Neuron (in vitro differentiated cells): Measurements from ENCODE around the gene ODF2.

Experiments used
- H2AFZ ChIP-seq: one replicate; pipeline ENCODE4 v1.6.1; 2013; ENCODE audit warnings: low read depth, mild to moderate bottlenecking, inconsistent platforms, low read length, moderate library complexity
- H3K27me3 ChIP-seq: one replicate; pipeline ENCODE4 v1.6.1; 2013; ENCODE audit warnings: low read length; ENCODE audit not compliant: insufficient read depth
- H3K36me3 ChIP-seq: one replicate; pipeline ENCODE4 v1.6.1; 2013; ENCODE audit warnings: low read length; ENCODE audit not compliant: insufficient read depth
- H3K4me1 ChIP-seq: one replicate; pipeline ENCODE4 v1.6.1; 2013; ENCODE audit warnings: low read length; ENCODE audit not compliant: insufficient read depth
- H3K4me3 ChIP-seq: 2 replicates; pipeline ENCODE4 v1.5.1; 2013; ENCODE audit warnings: mild to moderate bottlenecking, low read length, moderate library complexity
- H3K9me3 ChIP-seq: one replicate; pipeline ENCODE4 v1.6.1; 2013; ENCODE audit warnings: low read length

ODF2 gene

DNA sequence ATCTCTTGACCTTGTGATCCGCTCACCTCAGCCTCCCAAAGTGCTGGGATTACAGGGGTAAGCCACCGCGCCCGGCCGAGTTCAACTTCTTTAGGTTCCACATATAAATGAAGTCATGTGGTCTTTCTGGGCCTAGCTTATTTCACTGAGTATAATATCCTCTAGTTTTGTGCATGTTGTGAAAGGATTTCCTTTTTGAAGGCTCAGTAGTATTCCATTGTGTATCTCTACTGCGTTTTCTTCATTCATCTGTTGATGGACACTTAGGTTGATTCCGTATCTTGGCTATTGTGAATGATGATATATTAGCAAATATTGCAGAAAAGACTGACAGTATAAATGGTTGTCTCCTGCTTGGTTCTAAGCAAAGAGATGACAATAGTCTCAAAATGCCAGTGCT lies 20.1 kb downstream of the ODF2 start:
- Histone ChIP-seq H2AFZ (no peak overlapping the region), H3K4me1 (no peaks in the 10 kb centered on the region), H3K27me3 (no peaks in the 10 kb centered on the region), H3K36me3 (peaks cover 54% of the 10 kb centered on the region), H3K4me3 (no peak overlapping the region), H3K9me3 (no peaks in the 10 kb centered on the region)

DNA sequence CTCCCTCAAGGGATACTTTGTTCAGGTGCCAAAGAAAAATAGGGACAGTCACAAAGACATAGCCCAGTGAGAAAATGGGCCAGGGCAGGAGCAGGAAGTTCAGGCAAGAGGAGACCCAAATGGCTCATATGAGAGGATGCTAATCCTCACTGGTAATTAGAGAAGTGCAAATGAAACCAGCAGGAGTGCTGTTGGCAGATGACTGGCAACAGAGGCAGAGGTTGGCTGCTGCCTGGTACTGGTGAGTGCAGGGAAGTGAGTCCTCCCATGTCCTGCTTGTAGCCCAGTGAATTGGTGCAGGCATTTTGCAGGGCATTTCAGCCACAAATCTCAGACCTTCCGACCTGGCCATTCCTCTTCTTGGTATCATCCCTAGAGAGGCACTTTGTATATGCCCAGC lies 23.5 kb downstream of the ODF2 start:
- peaks cover 59% of the 10 kb centered on the region for H3K36me3 ChIP-seq

GRCh38 chr9:128481561-128481960 lies 25.8 kb downstream of the ODF2 start:
- H3K36me3 ChIP-seq = peaks cover 67% of the 10 kb centered on the region
- no peaks in the 10 kb centered on the region for H3K27me3 ChIP-seq
- no peak overlapping the region for H3K4me3 ChIP-seq
- no peak overlapping the region for H2AFZ ChIP-seq
- H3K4me1 ChIP-seq = no peaks in the 10 kb centered on the region
- no peaks in the 10 kb centered on the region for H3K9me3 ChIP-seq

More for the DNA sequence above, 23.5 kb downstream of the ODF2 start:
- Histone ChIP-seq H3K9me3 (no peaks in the 10 kb centered on the region), H3K27me3 (no peaks in the 10 kb centered on the region), H2AFZ (no peak overlapping the region), H3K4me3 (no peak overlapping the region), H3K4me1 (no peaks in the 10 kb centered on the region)

DNA sequence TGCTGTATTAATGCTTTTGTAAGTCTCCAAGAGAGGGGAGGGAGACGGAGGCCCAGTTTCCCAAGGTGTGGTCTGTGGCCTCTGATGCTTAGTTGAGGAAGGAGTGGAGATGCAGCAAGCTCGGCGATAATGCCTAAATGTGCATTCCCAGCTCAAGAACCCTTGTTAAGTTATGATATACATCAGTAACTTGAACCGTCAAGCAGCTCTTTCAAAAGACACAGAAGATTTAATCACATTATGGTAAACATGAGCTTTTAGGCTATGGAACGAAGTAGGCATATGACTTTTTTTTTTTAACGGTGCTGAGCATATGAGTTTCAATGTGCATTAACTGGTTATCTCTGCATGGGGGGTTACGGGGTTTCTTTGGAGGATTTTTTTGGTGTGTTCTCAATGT lies 26.4 kb downstream of the ODF2 start:
- Histone ChIP-seq H3K4me3 (no peak overlapping the region), H3K27me3 (no peaks in the 10 kb centered on the region), H3K36me3 (peaks cover 73% of the 10 kb centered on the region), H3K9me3 (no peaks in the 10 kb centered on the region), H2AFZ (no peak overlapping the region), H3K4me1 (no peaks in the 10 kb centered on the region)

DNA sequence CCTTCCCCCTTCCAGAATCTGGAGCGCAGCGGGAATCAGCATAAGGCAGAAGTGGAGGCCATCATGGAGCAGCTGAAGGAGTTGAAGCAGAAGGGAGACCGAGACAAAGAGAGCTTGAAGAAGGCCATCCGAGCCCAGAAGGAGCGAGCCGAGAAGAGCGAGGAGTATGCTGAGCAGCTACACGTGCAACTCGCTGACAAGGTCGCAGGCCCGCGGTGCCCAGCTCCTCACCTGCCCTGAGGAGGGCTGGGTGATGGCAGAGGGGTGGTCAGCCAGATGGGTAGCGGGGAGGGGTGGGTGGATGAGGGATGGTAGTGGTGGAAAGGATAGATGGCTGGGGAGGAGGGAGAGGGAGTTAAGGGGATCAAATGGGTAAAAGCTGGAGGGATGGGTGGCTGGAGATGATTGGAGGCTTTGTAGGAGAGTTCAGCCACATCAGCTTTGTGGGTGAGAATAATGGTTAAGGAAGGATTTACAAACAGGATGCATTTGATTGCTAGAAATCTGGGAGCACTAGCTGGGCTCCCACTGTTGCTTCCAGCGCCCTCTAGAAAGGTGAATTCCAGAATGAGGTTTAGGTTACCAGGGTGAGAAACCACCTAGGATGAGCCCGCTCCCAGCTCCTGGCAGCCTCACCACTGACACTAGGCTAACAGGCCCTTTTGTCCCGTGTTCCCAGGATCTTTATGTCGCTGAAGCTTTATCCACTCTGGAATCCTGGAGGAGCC lies 29.0 kb downstream of the ODF2 start:
- no peaks in the 10 kb centered on the region for H3K4me1 ChIP-seq
- no peak overlapping the region for H2AFZ ChIP-seq
- peaks cover 83% of the 10 kb centered on the region for H3K36me3 ChIP-seq
- no peaks in the 10 kb centered on the region for H3K9me3 ChIP-seq
- no peaks in the 10 kb centered on the region for H3K27me3 ChIP-seq
- H3K4me3 ChIP-seq = no peak overlapping the region

DNA sequence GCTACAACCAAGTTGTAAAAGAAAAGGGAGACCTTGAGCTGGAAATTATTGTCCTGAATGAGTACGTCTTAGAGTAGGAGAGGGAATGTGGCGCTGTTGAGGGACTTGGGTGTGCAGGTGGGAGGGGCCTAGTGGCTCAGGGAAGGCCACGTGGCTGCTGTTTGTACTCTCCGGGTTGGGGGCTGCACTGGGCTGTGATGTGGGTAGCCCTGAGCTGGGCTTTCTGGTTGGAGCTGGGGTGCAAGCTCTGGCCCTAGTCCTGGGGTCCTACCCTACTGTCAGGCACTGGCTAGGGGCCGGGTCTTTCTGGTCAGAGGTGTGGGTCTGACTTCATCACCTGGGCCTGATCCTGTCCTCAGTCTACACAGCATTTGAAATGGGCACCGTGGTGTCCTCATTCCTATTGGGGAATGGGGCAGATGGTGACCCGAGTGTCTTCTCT lies 29.6 kb downstream of the ODF2 start:
- Histone ChIP-seq H3K4me3 (no peak overlapping the region), H3K27me3 (no peaks in the 10 kb centered on the region), H2AFZ (no peak overlapping the region), H3K36me3 (peaks cover 81% of the 10 kb centered on the region), H3K9me3 (no peaks in the 10 kb centered on the region), H3K4me1 (no peaks in the 10 kb centered on the region)

- no peak overlapping the region for H2AFZ ChIP-seq
- H3K4me3 ChIP-seq = no peak overlapping the region
- H3K36me3 ChIP-seq = peaks cover 79% of the 10 kb centered on the region
- H3K9me3 ChIP-seq = no peaks in the 10 kb centered on the region
- no peaks in the 10 kb centered on the region for H3K4me1 ChIP-seq
- no peaks in the 10 kb centered on the region for H3K27me3 ChIP-seq
Observed at GRCh38 chr9:128486201-128486600, 30.4 kb downstream of the ODF2 start.

DNA sequence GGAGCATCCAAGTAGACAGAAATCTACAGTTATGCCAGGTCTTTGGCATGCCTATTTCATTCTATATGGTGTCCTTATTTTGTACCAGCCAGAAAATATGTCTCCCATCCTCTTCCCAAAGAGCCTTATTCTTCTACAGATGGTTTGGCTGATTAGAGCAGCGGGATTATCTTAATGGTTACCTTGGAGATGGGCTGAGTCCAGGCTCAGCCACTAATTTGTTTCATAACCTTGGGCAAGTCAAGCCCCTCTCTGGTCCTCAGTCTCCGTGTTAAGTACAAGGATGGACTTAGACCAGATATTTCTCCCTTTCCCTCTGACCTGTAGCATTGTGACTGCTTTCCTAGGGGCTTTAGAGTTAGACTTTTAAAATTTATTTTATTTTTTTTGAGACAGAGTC lies 37.6 kb downstream of the ODF2 start:
- Histone ChIP-seq H3K27me3 (no peaks in the 10 kb centered on the region), H3K4me1 (no peaks in the 10 kb centered on the region), H2AFZ (no peak overlapping the region), H3K36me3 (peaks cover 75% of the 10 kb centered on the region), H3K4me3 (no peak overlapping the region), H3K9me3 (no peaks in the 10 kb centered on the region)

DNA sequence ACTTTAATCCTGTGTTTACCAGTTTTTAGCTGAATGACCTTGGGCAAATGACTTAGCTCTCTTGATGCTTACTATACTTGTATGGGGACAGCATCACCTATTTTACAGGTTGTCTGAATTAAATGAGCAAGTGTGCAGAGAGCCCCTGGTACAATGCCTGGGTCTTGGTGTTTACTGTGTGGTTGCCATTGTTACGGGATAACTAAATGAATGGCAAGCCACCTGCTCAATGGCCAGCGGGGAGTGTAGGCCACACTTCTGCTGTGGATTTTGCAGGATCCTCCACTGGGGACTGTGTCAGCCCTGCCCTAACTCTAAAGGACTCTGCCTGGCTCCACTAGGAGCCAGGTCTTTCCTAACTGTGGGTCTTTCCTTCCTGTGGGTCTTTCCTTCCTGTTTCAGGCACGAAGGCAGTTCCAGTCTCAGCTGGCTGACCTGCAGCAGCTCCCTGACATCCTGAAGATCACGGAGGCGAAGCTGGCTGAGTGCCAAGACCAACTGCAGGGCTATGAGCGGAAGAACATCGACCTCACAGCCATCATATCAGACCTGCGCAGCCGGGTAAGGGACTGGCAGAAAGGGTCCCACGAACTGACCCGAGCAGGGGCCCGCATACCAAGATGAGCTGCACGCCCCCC lies 38.4 kb downstream of the ODF2 start:
- no peaks in the 10 kb centered on the region for H3K9me3 ChIP-seq
- no peaks in the 10 kb centered on the region for H3K27me3 ChIP-seq
- no peak overlapping the region for H3K4me3 ChIP-seq
- no peaks in the 10 kb centered on the region for H3K4me1 ChIP-seq
- H2AFZ ChIP-seq = no peak overlapping the region
- peaks cover 76% of the 10 kb centered on the region for H3K36me3 ChIP-seq

- H3K4me3 ChIP-seq = no peak overlapping the region
Observed at GRCh38 chr9:128494746-128495129, 38.9 kb downstream of the ODF2 start.

DNA sequence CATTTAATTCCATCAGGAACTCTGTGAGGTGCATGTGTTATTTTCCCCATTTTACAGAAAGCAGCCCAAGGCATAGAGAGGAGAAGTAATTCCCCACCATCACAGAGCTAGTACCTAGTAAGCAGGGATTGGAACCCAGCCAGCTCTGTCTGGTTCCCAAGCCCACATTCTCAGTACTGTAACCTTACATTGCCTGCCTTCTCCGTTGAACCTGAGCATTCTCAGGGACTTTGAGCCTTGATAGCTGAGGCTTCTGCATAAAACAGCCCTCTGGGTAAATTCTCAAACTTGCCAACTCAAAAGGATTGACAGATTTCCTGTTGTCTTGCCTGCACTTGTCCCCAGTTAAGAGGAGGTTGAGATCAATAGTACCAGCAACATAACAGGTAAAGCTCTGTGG lies 39.5 kb downstream of the ODF2 start:
- H2AFZ ChIP-seq = no peak overlapping the region
- H3K36me3 ChIP-seq = peaks cover 75% of the 10 kb centered on the region
- no peaks in the 10 kb centered on the region for H3K9me3 ChIP-seq
- H3K4me3 ChIP-seq = no peak overlapping the region
- H3K27me3 ChIP-seq = no peaks in the 10 kb centered on the region
- no peaks in the 10 kb centered on the region for H3K4me1 ChIP-seq

More at GRCh38 chr9:128494746-128495129, 38.9 kb downstream of the ODF2 start:
- Histone ChIP-seq H3K27me3 (no peaks in the 10 kb centered on the region), H2AFZ (no peak overlapping the region), H3K9me3 (no peaks in the 10 kb centered on the region), H3K36me3 (peaks cover 73% of the 10 kb centered on the region), H3K4me1 (no peaks in the 10 kb centered on the region)

DNA sequence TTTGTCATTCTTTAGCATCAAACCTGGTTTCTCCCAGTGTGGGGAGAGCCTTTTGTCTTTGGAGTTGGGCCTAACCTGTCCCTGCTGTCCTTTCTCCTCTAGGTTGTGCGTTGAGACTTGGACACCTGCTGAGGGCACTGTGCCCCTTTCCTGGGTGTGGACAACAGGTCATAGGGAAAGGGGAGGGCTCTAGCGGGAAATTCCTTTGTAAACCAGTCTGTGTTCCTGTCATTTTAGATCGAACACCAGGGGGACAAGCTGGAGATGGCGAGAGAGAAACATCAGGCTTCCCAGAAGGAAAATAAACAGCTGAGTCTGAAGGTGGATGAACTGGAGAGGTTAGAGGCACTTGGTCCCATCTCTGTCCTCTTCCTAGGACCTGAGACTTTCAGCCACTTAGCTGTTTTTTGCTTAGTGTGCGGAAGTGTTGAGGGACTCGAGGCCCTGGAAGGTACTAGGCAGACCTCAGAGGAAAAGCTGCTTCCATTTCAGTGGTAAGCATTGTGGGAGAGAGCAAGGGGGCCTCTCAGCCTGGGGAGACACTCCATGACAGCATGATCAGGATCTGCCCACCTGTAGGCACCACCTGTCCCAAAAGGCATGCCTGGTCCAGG lies 40.1 kb downstream of the ODF2 start:
- no peaks in the 10 kb centered on the region for H3K27me3 ChIP-seq
- no peaks in the 10 kb centered on the region for H3K4me1 ChIP-seq
- peaks cover 79% of the 10 kb centered on the region for H3K36me3 ChIP-seq
- H3K9me3 ChIP-seq = no peaks in the 10 kb centered on the region
- H3K4me3 ChIP-seq = no peak overlapping the region
- H2AFZ ChIP-seq = no peak overlapping the region

DNA sequence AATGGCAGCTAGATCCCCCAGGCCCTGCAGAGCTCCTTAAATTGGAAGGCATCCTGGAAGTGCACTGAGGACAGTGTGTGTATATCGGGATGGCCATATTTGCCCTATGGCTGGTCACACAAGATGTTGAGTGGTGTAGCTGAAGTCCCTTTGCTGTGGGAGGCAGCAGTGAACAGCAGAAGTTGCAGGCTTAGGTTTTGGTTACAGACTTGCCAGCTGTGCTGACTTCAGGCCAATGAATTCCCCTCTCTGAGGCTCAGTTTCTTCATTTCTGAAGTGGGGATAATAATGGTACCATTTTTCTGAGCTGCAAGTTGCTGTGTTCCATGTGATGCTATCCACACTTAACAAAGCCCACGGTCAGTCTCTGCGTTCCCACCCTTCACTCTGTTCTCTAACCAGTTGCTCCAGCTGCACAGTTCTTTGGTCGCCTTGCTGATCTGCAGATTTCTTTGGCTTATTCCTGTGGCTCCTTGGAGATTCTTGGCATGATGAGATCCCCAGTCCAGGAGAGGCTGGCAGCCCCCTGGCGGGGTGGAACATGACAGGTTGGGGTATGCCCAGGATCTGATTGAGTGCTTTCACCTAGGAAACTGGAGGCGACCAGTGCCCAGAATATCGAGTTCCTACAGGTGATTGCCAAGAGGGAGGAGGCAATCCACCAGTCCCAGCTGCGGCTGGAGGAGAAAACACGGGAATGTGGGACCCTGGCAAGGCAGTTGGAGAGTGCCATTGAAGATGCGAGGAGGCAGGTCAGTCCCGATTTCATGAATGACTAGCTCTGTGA lies 42.2 kb downstream of the ODF2 start:
- Histone ChIP-seq H3K36me3 (peaks cover 79% of the 10 kb centered on the region), H3K9me3 (no peaks in the 10 kb centered on the region), H3K27me3 (no peaks in the 10 kb centered on the region)

More for the DNA sequence above, 42.2 kb downstream of the ODF2 start:
- Histone ChIP-seq H3K4me1 (no peaks in the 10 kb centered on the region), H3K4me3 (no peak overlapping the region), H2AFZ (no peak overlapping the region)
